ENCODE data around the gene SHISA3.

DNA sequence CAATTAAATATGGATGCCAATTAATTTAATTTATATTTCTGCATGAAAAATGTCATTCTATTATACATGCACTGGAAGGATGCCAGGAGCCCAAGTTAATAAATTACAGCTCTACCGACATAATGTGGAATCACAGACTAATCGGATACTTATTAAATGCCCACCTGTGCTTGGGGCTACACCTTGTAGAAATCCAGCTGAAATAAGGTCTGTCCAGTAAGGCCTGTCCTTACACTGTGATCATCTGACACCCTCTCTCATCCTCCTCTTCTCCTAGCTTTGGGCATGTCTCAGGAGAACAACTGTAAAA lies 6.0 kb upstream of the SHISA3 start:
- no peak for TF ChIP-seq POLR2AphosphoS5 (IDR thresholded peaks at IDR 0.05)
- TF ChIP-seq, protein P1, sequence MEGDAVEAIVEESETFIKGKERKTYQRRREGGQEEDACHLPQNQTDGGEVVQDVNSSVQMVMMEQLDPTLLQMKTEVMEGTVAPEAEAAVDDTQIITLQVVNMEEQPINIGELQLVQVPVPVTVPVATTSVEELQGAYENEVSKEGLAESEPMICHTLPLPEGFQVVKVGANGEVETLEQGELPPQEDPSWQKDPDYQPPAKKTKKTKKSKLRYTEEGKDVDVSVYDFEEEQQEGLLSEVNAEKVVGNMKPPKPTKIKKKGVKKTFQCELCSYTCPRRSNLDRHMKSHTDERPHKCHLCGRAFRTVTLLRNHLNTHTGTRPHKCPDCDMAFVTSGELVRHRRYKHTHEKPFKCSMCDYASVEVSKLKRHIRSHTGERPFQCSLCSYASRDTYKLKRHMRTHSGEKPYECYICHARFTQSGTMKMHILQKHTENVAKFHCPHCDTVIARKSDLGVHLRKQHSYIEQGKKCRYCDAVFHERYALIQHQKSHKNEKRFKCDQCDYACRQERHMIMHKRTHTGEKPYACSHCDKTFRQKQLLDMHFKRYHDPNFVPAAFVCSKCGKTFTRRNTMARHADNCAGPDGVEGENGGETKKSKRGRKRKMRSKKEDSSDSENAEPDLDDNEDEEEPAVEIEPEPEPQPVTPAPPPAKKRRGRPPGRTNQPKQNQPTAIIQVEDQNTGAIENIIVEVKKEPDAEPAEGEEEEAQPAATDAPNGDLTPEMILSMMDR (IDR thresholded peaks at IDR 0.05) = no peak
- TF ChIP-seq POLR2A (IDR thresholded peaks at IDR 0.05) = no peak
